ENCODE data around the gene ENO2.

GRCh38 chr12:6921539-6921938, 7.2 kb downstream of the ENO2 start:
- TF ChIP-seq EZH2 (IDR thresholded peaks at IDR 0.05; ENCODE audit: low read length, unreplicated experiment): no peak
- TF ChIP-seq, protein P1, sequence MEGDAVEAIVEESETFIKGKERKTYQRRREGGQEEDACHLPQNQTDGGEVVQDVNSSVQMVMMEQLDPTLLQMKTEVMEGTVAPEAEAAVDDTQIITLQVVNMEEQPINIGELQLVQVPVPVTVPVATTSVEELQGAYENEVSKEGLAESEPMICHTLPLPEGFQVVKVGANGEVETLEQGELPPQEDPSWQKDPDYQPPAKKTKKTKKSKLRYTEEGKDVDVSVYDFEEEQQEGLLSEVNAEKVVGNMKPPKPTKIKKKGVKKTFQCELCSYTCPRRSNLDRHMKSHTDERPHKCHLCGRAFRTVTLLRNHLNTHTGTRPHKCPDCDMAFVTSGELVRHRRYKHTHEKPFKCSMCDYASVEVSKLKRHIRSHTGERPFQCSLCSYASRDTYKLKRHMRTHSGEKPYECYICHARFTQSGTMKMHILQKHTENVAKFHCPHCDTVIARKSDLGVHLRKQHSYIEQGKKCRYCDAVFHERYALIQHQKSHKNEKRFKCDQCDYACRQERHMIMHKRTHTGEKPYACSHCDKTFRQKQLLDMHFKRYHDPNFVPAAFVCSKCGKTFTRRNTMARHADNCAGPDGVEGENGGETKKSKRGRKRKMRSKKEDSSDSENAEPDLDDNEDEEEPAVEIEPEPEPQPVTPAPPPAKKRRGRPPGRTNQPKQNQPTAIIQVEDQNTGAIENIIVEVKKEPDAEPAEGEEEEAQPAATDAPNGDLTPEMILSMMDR (conservative IDR thresholded peaks at IDR 0.05; ENCODE audit: low read depth, low read length): no peak
- no peak for TF ChIP-seq EZH2phosphoT487 (IDR thresholded peaks at IDR 0.05; ENCODE audit: borderline replicate concordance, low read length)
